Caco-2 (cell line): ENCODE measurements around the gene USP30. TPM values are rescaled to one million over a fixed set of nuclear protein-coding genes. Genes with fewer than 3 reads are reported as not detected.

Source experiments
- BruUV-seq: library from RNA; stranded (reverse); fragments of 400-500 nt; replicated peaks from 2 replicates; lab custom pipeline; 2021; lab: Mats Ljungman, UMichigan
- CTCF ChIA-PET: fragments of 300-600 bp; sonication (Branson Sonifier 250); formaldehyde crosslinking; loops from one replicate; lab custom pipeline; 2022; ENCODE audit warnings: antibody characterized with exemption; lab: Charles Lee
- POLR2A ChIA-PET: fragments of 300-600 bp; sonication (Branson Sonifier 250); formaldehyde crosslinking; loops from one replicate; lab custom pipeline; 2022; ENCODE audit warnings: antibody characterized with exemption; lab: Charles Lee
- DNase-seq, 2 experiments: peaks; one replicate each; pipeline versions ENCODE4 v3.0.0 to v3.0.0-alpha.2; 2020 to 2022
- H3K27me3 ChIP-seq: replicated peaks from 2 replicates; pipeline ENCODE4 v1.6.0; 2011; ENCODE audit warnings: low read length; ENCODE audit not compliant: control insufficient read depth, insufficient read depth
- H3K36me3 ChIP-seq: 2 replicates; pipeline ENCODE4 v1.5.1; 2011; ENCODE audit warnings: low read length; ENCODE audit not compliant: control insufficient read depth, insufficient read depth
- H3K4me1 ChIP-seq: fragments of 250-450 bp; sonication (Bioruptor Pico); 2 replicates; pipeline ENCODE4 v1.5.1; 2020; ENCODE audit warnings: mild to moderate bottlenecking
- H3K4me3 ChIP-seq: 2 replicates; pipeline ENCODE4 v1.5.1; 2011; ENCODE audit warnings: low read depth, mild to moderate bottlenecking, control low read depth, low read length
- H3K9me3 ChIP-seq: fragments of 250-450 bp; sonication (Bioruptor Pico); 2 replicates; pipeline ENCODE4 v1.5.1; 2020; ENCODE audit warnings: mild to moderate bottlenecking, moderate library complexity
- H3K27ac Mint-ChIP-seq: one replicate; pipeline ENCODE4 v1.8.0; 2022; ENCODE audit warnings: mixed read lengths; ENCODE audit not compliant: unreplicated experiment
- H3K27me3 Mint-ChIP-seq: one replicate; pipeline ENCODE4 v1.8.0; 2022; ENCODE audit warnings: mixed read lengths; ENCODE audit not compliant: insufficient read depth, unreplicated experiment
- H3K36me3 Mint-ChIP-seq: one replicate; pipeline ENCODE4 v1.8.0; 2022; ENCODE audit warnings: mild to moderate bottlenecking, mixed read lengths; ENCODE audit not compliant: insufficient read depth, unreplicated experiment
- H3K4me1 Mint-ChIP-seq: one replicate; pipeline ENCODE4 v1.8.0; 2022; ENCODE audit warnings: low read depth, mixed read lengths; ENCODE audit not compliant: unreplicated experiment
- H3K4me3 Mint-ChIP-seq: one replicate; pipeline ENCODE4 v1.8.0; 2022; ENCODE audit warnings: mild to moderate bottlenecking, moderate library complexity, mixed read lengths; ENCODE audit not compliant: unreplicated experiment
- H3K9me3 Mint-ChIP-seq: one replicate; pipeline ENCODE4 v1.8.0; 2022; ENCODE audit warnings: mixed read lengths; ENCODE audit not compliant: unreplicated experiment
- intact Hi-C: fragments of 100-400 bp; cut with micrococcal nuclease; formaldehyde crosslinking; loops from one replicate; pipeline ENCODE4 v1.10.0; 2022; ENCODE audit not compliant: unreplicated experiment
- total RNA-seq: library from RNA; stranded (reverse); gene quantifications from 2 replicates; pipeline ENCODE4 v1.2.3, GENCODE V29; 2022
- TF ChIP-seq, protein P1 (sequence below), 2 experiments: fragments of 200-600 bp in 1 of 2; IDR thresholded peaks; 1 replicate in 1 of 2; 2 replicates in 1 of 2; pipeline versions ENCODE4 v1.5.1 to v1.8.0; 2011 to 2022; ENCODE audit warnings: antibody characterized with exemption in 1 of 2, control low read depth in 1 of 2, inconsistent platforms in 1 of 2, low read depth in 1 of 2, low read length in 1 of 2, mild to moderate bottlenecking in 1 of 2, moderate library complexity in 1 of 2; ENCODE audit not compliant: insufficient read depth in 1 of 2, severe bottlenecking in 1 of 2, unreplicated experiment in 1 of 2

USP30 gene
- total RNA-seq, 1 experiment from 2014 or later, result 11.9 TPM

DNA sequence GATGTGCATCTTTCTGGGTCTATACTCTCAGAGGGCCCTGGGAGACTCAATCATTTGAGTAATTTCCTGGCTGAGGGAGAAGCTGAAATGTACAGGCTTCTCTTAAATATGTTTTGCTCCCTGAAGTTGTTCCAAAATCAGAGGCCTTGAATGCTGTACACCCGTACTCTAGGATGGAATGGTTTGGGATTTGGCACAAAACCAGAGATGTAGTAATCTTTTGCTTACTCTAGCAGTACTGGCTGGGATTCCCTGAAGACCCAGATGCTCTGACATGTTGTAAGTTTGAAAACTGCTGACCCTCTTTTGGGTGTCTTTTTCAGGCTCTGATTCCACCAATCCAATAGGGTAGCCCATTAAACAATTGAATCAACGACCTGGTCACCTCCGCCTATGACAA is 74.4 kb downstream of the USP30 start:
- Histone ChIP-seq H3K4me1 (no peaks in the 10 kb centered on the region), H3K4me3 (no peak overlapping the region), H3K9me3 (no peaks in the 10 kb centered on the region), H3K27me3 (no peaks in the 10 kb centered on the region), H3K36me3 (no peaks in the 10 kb centered on the region)
- DNase-seq, result no peak
- intact Hi-C loops, result no loop called here
- Mint-ChIP-seq H3K27ac (no peak overlapping the region), H3K4me1 (no peaks in the 10 kb centered on the region), H3K9me3 (no peaks in the 10 kb centered on the region), H3K4me3 (no peak overlapping the region), H3K36me3 (no peaks in the 10 kb centered on the region), H3K27me3 (no peaks in the 10 kb centered on the region)
- BruUV-seq, result no TSS peak
- TF ChIP-seq, protein P1, sequence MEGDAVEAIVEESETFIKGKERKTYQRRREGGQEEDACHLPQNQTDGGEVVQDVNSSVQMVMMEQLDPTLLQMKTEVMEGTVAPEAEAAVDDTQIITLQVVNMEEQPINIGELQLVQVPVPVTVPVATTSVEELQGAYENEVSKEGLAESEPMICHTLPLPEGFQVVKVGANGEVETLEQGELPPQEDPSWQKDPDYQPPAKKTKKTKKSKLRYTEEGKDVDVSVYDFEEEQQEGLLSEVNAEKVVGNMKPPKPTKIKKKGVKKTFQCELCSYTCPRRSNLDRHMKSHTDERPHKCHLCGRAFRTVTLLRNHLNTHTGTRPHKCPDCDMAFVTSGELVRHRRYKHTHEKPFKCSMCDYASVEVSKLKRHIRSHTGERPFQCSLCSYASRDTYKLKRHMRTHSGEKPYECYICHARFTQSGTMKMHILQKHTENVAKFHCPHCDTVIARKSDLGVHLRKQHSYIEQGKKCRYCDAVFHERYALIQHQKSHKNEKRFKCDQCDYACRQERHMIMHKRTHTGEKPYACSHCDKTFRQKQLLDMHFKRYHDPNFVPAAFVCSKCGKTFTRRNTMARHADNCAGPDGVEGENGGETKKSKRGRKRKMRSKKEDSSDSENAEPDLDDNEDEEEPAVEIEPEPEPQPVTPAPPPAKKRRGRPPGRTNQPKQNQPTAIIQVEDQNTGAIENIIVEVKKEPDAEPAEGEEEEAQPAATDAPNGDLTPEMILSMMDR (IDR thresholded peaks at IDR 0.05; ENCODE audit: insufficient read depth in 1 of 2, low read depth in 1 of 2, low read length in 1 of 2, severe bottlenecking in 1 of 2, unreplicated experiment in 1 of 2), result no peak
- CTCF ChIA-PET, result no interaction called here
- POLR2A ChIA-PET, result no interaction called here

DNA sequence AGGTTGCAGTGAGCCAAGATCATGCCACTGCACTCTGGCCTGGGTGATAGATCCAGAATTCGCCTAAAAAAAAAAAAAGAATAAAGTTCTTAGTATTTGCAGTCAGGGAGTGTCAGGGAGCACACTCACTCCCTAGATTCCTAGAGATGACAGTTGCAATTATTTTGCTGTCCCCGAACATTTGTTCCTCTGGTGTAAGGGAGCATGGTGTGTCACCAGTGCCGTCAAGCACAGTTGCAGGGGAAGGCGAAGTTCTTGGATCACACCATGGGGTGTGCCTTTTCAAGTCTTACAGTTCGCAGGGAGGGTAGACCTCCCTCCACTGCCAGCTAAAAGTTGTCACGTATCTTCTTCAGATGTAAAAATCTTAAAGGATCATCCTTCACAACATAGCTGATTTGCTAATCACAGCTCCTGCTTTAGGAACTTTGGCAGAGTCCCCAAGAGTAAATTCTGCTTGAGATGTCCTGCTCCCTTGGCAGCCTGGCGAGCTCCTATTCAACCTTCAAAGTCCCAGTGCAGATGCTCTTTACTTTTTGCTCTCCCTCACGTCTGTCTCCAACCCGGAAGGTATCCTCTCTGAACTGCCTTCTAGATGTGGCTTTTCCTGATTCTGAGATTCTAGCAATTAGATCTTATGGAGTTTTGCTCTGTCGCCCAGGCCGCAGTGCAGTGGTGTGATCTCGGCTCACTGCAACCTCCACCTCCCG is 75.3 kb downstream of the USP30 start:
- no peak overlapping the region for H3K4me3 ChIP-seq
- BruUV-seq, result no TSS peak
- no peak overlapping the region for H3K4me3 Mint-ChIP-seq
- H3K27me3 ChIP-seq, result no peaks in the 10 kb centered on the region
- DNase-seq, result no peak
- TF ChIP-seq, protein P1 (IDR thresholded peaks at IDR 0.05; ENCODE audit: insufficient read depth in 1 of 2, low read depth in 1 of 2, low read length in 1 of 2, severe bottlenecking in 1 of 2, unreplicated experiment in 1 of 2), result no peak
- no peaks in the 10 kb centered on the region for H3K4me1 Mint-ChIP-seq
- no peaks in the 10 kb centered on the region for H3K9me3 ChIP-seq
- CTCF ChIA-PET, result no interaction called here
- intact Hi-C loops, result no loop called here
- POLR2A ChIA-PET, result no interaction called here
- H3K36me3 ChIP-seq, result no peaks in the 10 kb centered on the region
- no peaks in the 10 kb centered on the region for H3K9me3 Mint-ChIP-seq
- no peaks in the 10 kb centered on the region for H3K27me3 Mint-ChIP-seq
- no peak overlapping the region for H3K27ac Mint-ChIP-seq
- H3K4me1 ChIP-seq, result no peaks in the 10 kb centered on the region
- peaks cover under 1% of the 10 kb centered on the region for H3K36me3 Mint-ChIP-seq

DNA sequence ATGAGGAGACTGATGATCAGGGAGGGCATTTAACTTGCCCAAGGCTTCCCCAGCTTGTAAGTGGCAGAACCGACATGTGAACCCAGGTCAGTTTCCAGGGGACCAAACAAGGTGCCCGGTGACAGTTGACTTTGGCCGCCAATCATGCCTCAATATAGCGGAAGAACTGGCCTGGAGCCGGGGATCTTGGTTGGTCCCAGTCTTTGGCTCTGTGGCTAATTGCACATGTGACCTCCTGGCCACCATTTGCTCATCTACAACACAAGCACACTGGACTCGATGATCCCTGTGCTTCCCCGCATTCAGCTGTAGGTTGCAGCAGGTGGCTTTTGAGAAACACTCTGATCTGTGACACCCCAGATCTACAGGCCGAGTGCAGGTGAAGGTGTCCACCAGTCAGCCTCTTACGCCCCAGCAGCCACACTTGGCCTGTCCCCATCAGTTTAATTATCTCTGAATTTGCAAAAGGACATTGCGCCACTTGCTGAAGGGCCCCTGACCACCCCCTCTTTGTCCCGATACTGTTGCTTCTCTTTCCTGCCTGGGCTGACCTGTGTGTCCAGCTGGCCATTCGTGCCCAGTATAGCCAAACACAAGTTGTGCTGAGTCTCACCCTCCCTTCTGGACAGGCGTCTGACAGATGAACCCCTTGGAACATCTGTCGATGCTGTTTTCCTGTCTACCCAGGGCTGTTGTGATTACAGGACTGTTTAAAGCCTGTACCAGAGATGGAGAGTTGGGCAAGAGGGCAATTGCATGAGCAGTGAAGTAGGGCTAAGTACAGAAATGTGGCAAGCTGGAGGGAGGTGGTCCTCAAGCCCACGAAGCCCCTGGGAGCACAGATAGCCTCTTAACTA is 78.1 kb downstream of the USP30 start:
- ChIA-PET CTCF (interaction anchor here (0.5 kb wide), 1 partner anchor 454 kb away, joined by 4 read pairs; no protein-coding TSS in a partner anchor), POLR2A (no interaction called here)
- Histone ChIP-seq H3K4me3 (no peak overlapping the region), H3K36me3 (no peaks in the 10 kb centered on the region), H3K27me3 (no peaks in the 10 kb centered on the region), H3K4me1 (no peaks in the 10 kb centered on the region), H3K9me3 (no peaks in the 10 kb centered on the region)
- Mint-ChIP-seq H3K4me3 (no peak overlapping the region), H3K27ac (no peak overlapping the region), H3K9me3 (no peaks in the 10 kb centered on the region), H3K4me1 (no peaks in the 10 kb centered on the region), H3K36me3 (peaks cover 5% of the 10 kb centered on the region), H3K27me3 (no peaks in the 10 kb centered on the region)
- DNase-seq, result no peak
- TF ChIP-seq, protein P1 (IDR thresholded peaks at IDR 0.05; ENCODE audit: insufficient read depth in 1 of 2, low read depth in 1 of 2, low read length in 1 of 2, severe bottlenecking in 1 of 2, unreplicated experiment in 1 of 2), result no peak
- intact Hi-C loops, result no loop called here
- no TSS peak for BruUV-seq
